ENCODE data around the gene ITGAE. TPM values are rescaled to one million over a fixed set of nuclear protein-coding genes. Genes with fewer than 3 reads are reported as not detected.

ITGAE gene
- total RNA-seq, 4 donors from 2014 or later = 8.3 to 13.9 (median 9.6) TPM

DNA sequence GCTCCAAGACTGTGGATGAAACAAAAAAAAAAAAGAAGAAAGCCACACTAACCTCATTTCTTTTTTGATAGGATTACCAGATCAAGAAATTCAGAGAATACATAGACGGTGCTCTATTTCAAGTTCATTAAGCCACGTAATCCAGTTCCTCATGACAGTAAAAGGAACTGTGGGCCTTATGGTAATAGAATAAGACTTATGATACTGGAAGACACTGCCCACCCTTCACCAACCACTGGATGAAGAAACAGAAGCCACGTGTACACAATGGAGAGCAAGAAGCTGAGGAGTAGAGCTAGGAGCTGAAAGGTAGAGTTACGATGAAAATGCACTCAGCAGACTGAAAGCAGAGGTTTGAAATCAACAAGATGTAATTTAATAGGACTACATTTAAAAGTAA lies 33.8 kb upstream of the ITGAE start:
- intact Hi-C loops (cut with DNase I; ENCODE audit: low total_unique reads) = no loop called here
- H3K4me3 ChIP-seq (ENCODE audit: low read depth, poor library complexity, severe bottlenecking) = no peak overlapping the region
- no peak for DNase-seq (ENCODE audit: low spot score in 2 of 2)
- WGBS, 2 donors = 84 to 85% methylated on average over 4 of the region's 4 CpGs
- TF ChIP-seq, protein P1, sequence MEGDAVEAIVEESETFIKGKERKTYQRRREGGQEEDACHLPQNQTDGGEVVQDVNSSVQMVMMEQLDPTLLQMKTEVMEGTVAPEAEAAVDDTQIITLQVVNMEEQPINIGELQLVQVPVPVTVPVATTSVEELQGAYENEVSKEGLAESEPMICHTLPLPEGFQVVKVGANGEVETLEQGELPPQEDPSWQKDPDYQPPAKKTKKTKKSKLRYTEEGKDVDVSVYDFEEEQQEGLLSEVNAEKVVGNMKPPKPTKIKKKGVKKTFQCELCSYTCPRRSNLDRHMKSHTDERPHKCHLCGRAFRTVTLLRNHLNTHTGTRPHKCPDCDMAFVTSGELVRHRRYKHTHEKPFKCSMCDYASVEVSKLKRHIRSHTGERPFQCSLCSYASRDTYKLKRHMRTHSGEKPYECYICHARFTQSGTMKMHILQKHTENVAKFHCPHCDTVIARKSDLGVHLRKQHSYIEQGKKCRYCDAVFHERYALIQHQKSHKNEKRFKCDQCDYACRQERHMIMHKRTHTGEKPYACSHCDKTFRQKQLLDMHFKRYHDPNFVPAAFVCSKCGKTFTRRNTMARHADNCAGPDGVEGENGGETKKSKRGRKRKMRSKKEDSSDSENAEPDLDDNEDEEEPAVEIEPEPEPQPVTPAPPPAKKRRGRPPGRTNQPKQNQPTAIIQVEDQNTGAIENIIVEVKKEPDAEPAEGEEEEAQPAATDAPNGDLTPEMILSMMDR (IDR thresholded peaks at IDR 0.05) = no peak
- no peak for TF ChIP-seq POLR2A (IDR thresholded peaks at IDR 0.05)

DNA sequence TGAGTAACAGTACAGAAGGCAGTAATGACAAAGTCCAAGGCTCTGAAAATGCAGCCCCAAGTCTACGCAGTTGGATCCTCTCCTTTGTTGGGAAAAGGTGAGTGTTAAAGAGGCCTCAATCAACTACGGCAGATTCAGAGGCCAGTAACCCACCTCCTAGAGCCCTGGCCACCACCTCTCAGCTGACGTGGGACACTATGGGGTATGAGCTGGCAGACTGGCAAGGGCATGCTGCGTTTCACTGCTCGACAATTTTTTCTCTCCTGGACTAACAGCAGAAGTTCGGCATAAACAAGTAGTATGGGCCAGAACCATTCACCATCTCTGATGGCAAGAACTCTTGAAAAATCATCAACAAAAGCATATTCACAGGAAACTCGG lies 27.9 kb upstream of the ITGAE start:
- WGBS, 2 donors = 89 to 90% methylated on average over 7 of the region's 7 CpGs
- intact Hi-C loops (cut with DNase I; ENCODE audit: low total_unique reads) = loop anchor here (5.0 kb wide), 1 partner anchor 92 kb away; no protein-coding TSS in a partner anchor

DNA sequence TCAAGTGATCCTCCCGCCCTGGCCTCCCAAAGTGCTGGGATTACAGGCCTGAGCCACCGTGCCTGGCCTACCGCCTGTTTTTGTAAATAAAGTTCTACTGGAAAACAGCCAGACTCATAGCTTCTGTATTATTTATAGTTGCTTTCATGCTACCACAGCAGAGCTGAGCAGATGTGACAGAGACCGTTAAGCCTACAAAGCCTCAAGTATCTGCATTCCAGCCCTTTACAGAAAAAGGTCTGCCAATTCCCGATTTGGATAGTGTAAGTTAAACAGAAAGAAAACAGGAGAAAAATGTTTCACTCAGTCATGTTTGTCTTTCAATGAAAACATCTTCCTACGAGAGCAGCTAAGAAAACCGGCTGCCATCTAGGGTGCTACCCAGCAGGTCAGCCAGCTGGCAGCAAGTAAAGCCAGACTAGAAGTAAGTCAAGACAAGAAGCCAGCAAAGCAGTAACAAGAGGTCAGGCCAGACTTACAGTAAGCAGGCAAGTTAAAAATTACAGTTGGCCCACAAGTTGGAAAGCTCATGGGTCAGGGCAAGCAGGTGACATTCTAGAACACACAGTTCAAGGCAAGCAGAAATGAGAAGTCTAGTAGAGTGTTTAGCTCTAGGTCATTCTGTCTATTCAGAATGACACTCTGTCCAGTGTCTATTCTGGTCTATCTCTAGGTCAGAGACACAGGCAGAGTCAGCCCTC lies 27.3 kb upstream of the ITGAE start:
- intact Hi-C loops (cut with DNase I; ENCODE audit: low total_unique reads) = loop anchor here (5.0 kb wide), 1 partner anchor 91 kb away; no protein-coding TSS in a partner anchor
- no peak for DNase-seq (ENCODE audit: low spot score in 2 of 2)
- no peak overlapping the region for H3K4me3 ChIP-seq (ENCODE audit: low read depth, poor library complexity, severe bottlenecking)
- 56 to 57% methylated on average over 7 of the region's 7 CpGs for WGBS, 2 donors
- TF ChIP-seq POLR2A (IDR thresholded peaks at IDR 0.05) = no peak

More for the DNA sequence above, 27.9 kb upstream of the ITGAE start:
- H3K4me3 ChIP-seq (ENCODE audit: low read depth, poor library complexity, severe bottlenecking) = no peak overlapping the region
- TF ChIP-seq, protein P1 (IDR thresholded peaks at IDR 0.05) = no peak
- TF ChIP-seq POLR2A (IDR thresholded peaks at IDR 0.05) = no peak
- no peak for DNase-seq (ENCODE audit: low spot score in 2 of 2)

DNA sequence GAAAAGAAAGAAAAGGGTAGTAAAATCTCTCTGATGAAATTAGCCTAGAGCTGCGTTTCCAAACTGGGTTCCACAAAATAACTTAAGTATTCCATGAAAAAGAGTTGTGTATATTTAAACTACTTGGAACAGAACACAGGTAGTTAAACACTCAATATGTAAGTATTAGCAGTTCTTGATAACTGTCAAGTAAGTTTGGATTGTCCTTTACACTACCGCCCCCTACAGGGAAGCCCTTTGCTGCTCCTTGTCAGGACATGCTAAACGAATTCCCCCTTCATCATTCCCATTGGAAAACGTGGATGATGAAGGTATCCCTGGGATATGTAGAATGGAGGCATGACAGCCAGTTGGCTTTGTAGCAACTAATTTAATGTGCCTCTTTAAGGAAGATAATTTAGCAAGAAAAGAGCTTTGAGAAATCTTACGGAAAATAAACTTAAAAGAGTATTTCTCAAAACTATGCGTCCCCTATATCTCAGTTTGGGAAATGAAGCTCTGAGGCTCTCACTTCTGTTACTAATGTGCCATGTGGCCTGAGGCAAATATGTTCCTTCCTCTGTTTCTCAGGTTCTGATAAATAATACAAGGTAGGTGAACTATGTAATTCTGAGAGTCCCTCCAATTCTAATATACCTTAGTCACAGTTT lies 26.3 kb upstream of the ITGAE start:
- no peak for TF ChIP-seq POLR2A (IDR thresholded peaks at IDR 0.05)
- TF ChIP-seq, protein P1 (IDR thresholded peaks at IDR 0.05) = no peak
- intact Hi-C loops (cut with DNase I; ENCODE audit: low total_unique reads) = loop anchor here (5.0 kb wide), 1 partner anchor 90 kb away; no protein-coding TSS in a partner anchor
- peak in 1 of 2 donors; percentile 45 for DNase-seq (ENCODE audit: low spot score in 2 of 2)
- 50 to 59% methylated on average over 6 of the region's 6 CpGs for WGBS, 2 donors
- no peak overlapping the region for H3K4me3 ChIP-seq (ENCODE audit: low read depth, poor library complexity, severe bottlenecking)

DNA sequence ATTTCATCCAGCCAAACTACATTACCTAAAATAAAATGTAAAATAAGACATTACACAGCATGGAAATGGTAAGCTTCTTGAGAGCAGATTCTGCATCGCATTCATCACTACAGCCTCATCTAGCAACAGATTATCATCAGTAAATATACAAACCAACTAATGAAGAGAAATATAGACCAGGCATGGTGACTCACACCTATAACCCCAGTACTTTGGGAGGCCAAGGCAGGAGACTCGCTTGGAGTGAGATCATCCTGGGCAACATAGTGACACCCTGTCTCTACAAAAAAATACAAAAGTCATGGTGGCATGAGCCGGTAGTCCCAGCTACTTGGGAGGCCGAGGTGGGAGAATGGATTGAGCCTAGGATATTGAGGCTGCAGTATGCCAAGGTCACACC lies 25.2 kb upstream of the ITGAE start:
- WGBS, 2 donors = 80 to 91% methylated on average over 4 of the region's 4 CpGs
- intact Hi-C loops (cut with DNase I; ENCODE audit: low total_unique reads) = loop anchor here (5.0 kb wide), 1 partner anchor 89 kb away; no protein-coding TSS in a partner anchor

DNA sequence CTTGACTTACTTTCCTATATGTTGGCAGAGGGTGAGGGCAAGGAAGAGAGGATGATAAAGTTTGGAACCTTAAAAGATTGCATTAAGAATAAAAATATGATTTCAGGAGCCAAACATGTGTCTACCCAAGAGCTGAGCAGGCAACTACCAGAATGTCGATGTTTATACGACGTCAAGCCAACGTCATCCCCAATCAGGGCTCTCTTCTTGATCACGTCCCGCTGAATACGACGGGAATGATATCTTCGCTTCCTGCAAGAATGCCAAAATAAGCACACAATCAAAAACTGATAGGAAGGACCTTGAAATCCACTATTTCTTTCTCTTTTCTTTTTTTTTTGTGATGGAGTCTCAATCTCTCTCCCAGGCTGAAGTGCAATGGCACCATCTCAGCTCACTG lies 20.1 kb upstream of the ITGAE start:
- intact Hi-C loops (cut with DNase I; ENCODE audit: low total_unique reads) = no loop called here
- 95 to 96% methylated on average over 9 of the region's 9 CpGs for WGBS, 2 donors
- no peak for DNase-seq (ENCODE audit: low spot score in 2 of 2)

More for the DNA sequence above, 25.2 kb upstream of the ITGAE start:
- no peak overlapping the region for H3K4me3 ChIP-seq (ENCODE audit: low read depth, poor library complexity, severe bottlenecking)
- no peak for DNase-seq (ENCODE audit: low spot score in 2 of 2)
- TF ChIP-seq POLR2A (IDR thresholded peaks at IDR 0.05) = no peak
- TF ChIP-seq, protein P1 (IDR thresholded peaks at IDR 0.05) = no peak

More for the DNA sequence above, 20.1 kb upstream of the ITGAE start:
- H3K4me3 ChIP-seq (ENCODE audit: low read depth, poor library complexity, severe bottlenecking) = no peak overlapping the region
- no peak for TF ChIP-seq POLR2A (IDR thresholded peaks at IDR 0.05)
- TF ChIP-seq, protein P1 (IDR thresholded peaks at IDR 0.05) = no peak

Measured in lower leg skin (tissue), 4 donors.